22Rv1 (cell line): ENCODE measurements around the gene PRAC2.

Experiments used
- CTCF ChIP-seq: fragments of 450-650 bp; IDR thresholded peaks from 2 replicates; pipeline ENCODE4 v1.5.1; 2017; ENCODE audit warnings: mild to moderate bottlenecking
- ZFX ChIP-seq: fragments of 450-650 bp; IDR thresholded peaks from 2 replicates; pipeline ENCODE4 v1.6.1; 2017; ENCODE audit warnings: antibody characterized with exemption, borderline replicate concordance

- TF ChIP-seq CTCF = no peak
- TF ChIP-seq ZFX = no peak
Observed at GRCh38 chr17:48729335-48730239, 6.6 kb downstream of the PRAC2 start.
